A549 (cell line): ENCODE measurements around the gene TRIM8. TPM values are rescaled to one million over a fixed set of nuclear protein-coding genes. Genes with fewer than 3 reads are reported as not detected.

Experiments
- ATAC-seq, 2 experiments: fragments of 200-7000 bp in 1 of 2; fragments of >200 bp in 1 of 2; cut with Nextera tagmentation in 1 of 2; cut with Tn5 transposase in 1 of 2; 3 replicates each; pipeline versions ENCODE4 v1.8.0 to v1.9.1; 2018 to 2020; ENCODE audit warnings: mild to moderate bottlenecking in 1 of 2, moderate library complexity in 1 of 2
- CTCF ChIA-PET: fragments of 300-600 bp; sonication (Branson Sonifier 250); formaldehyde crosslinking; extraction: SDS; loops from one replicate; lab custom pipeline; 2021; ENCODE audit warnings: antibody characterized with exemption, inconsistent platforms; lab: Yijun Ruan, JAX
- POLR2A ChIA-PET: fragments of 350-600 bp; formaldehyde crosslinking; extraction: SDS; loops from one replicate; lab custom pipeline; 2021; ENCODE audit warnings: antibody characterized with exemption, inconsistent platforms; lab: Yijun Ruan, JAX
- DNase-seq, 2 experiments: peaks; one replicate each; pipeline versions ENCODE4 v3.0.0 to v3.0.0-alpha.2; 2011 to 2016; ENCODE audit warnings: low read depth in 1 of 2, low spot score in 1 of 2
- FAIRE-seq: peaks from 2 replicates; lab custom pipeline; 2011; peaks lifted over from hg19 to GRCh38; lab: Jason Lieb, UNC
- H3K27ac ChIP-seq, 2 experiments: fragments of >200 bp; sonication (Bioruptor Twin); formaldehyde crosslinking; 3 replicates each; pipeline ENCODE4 v1.5.1; 2016 to 2017
- H3K4me1 ChIP-seq: fragments of >200 bp; sonication (Bioruptor Twin); formaldehyde crosslinking; 3 replicates; pipeline ENCODE4 v1.6.1; 2016
- H3K4me2 ChIP-seq: fragments of >200 bp; sonication (Bioruptor Twin); formaldehyde crosslinking; 3 replicates; pipeline ENCODE4 v1.6.1; 2016
- H3K4me3 ChIP-seq: fragments of >200 bp; sonication (Bioruptor Twin); formaldehyde crosslinking; 3 replicates; pipeline ENCODE4 v1.5.1; 2016
- H3K9me3 ChIP-seq: fragments of >200 bp; sonication (Bioruptor Twin); formaldehyde crosslinking; 3 replicates; pipeline ENCODE4 v1.6.1; 2016
- ATOH8 ChIP-seq: fragments of 250-450 bp; sonication (Bioruptor Pico); IDR thresholded peaks from 2 replicates; pipeline ENCODE4 v1.5.0; 2020; ENCODE audit warnings: low read depth, mild to moderate bottlenecking, moderate library complexity
- BHLHE40 ChIP-seq: IDR thresholded peaks from 2 replicates; pipeline ENCODE4 v1.6.1; 2012; ENCODE audit warnings: low read depth, low read length, inconsistent platforms
- CBX8 ChIP-seq: fragments of 200-600 bp; sonication (generic); IDR thresholded peaks from 2 replicates; pipeline ENCODE4 v1.6.1; 2016
- CEBPB ChIP-seq, 2 experiments: fragments of >200 bp in 1 of 2; sonication (Bioruptor Twin) in 1 of 2; formaldehyde crosslinking in 1 of 2; IDR thresholded peaks; 2 replicates each; pipeline ENCODE4 v1.6.1; 2012 to 2016
- E2F6 ChIP-seq: IDR thresholded peaks from 2 replicates; pipeline ENCODE4 v1.6.1; 2012; ENCODE audit warnings: low read depth, borderline replicate concordance
- EHF ChIP-seq: fragments of 250-450 bp; sonication (Bioruptor Pico); IDR thresholded peaks from 2 replicates; pipeline ENCODE4 v1.5.0; 2020; ENCODE audit warnings: mild to moderate bottlenecking
- GATA3 ChIP-seq: IDR thresholded peaks from 2 replicates; pipeline ENCODE4 v1.6.1; 2012; ENCODE audit warnings: borderline replicate concordance
- HEYL ChIP-seq: fragments of 250-450 bp; sonication (Bioruptor Pico); IDR thresholded peaks from 2 replicates; pipeline ENCODE4 v1.8.0; 2021; ENCODE audit warnings: mild to moderate bottlenecking, moderate library complexity
- HOXA7 ChIP-seq: fragments of 250-450 bp; sonication (Bioruptor Pico); IDR thresholded peaks from 2 replicates; pipeline ENCODE4 v1.5.0; 2020; ENCODE audit warnings: mild to moderate bottlenecking, moderate library complexity
- JUN ChIP-seq, 2 experiments: fragments of >200 bp; sonication (Bioruptor Twin); formaldehyde crosslinking; IDR thresholded peaks; 2 replicates in 1 of 2; 3 replicates in 1 of 2; pipeline ENCODE4 v1.6.1; 2016 to 2017
- KDM5A ChIP-seq: fragments of 200-600 bp; sonication (generic); IDR thresholded peaks from 2 replicates; pipeline ENCODE4 v1.6.1; 2016; ENCODE audit warnings: antibody characterized with exemption, mild to moderate bottlenecking
- MAFK ChIP-seq: fragments of 450-650 bp; IDR thresholded peaks from 2 replicates; pipeline ENCODE4 v1.6.1; 2014; ENCODE audit not compliant: partially characterized antibody
- MAZ ChIP-seq: fragments of 150-350 bp; IDR thresholded peaks from 2 replicates; pipeline ENCODE4 v1.6.1; 2014; ENCODE audit warnings: antibody characterized with exemption, low read depth, low read length, borderline replicate concordance
- NFE2L2 ChIP-seq: fragments of 150-350 bp; conservative IDR thresholded peaks from 2 replicates; pipeline ENCODE4 v1.6.1; 2014; ENCODE audit warnings: low read length
- NPAS2 ChIP-seq: fragments of 250-450 bp; sonication (Bioruptor Pico); IDR thresholded peaks from 2 replicates; pipeline ENCODE4 v1.8.0; 2022; ENCODE audit warnings: mild to moderate bottlenecking, moderate library complexity, borderline replicate concordance
- RAD21 ChIP-seq, 2 experiments: fragments of >200 bp in 1 of 2; sonication (Bioruptor Twin) in 1 of 2; formaldehyde crosslinking in 1 of 2; IDR thresholded peaks in 1 of 2; conservative IDR thresholded peaks in 1 of 2; 2 replicates in 1 of 2; 3 replicates in 1 of 2; pipeline ENCODE4 v1.6.1; 2012 to 2018; ENCODE audit warnings: inconsistent platforms in 1 of 2
- RCOR1 ChIP-seq: fragments of 150-350 bp; IDR thresholded peaks from 2 replicates; pipeline ENCODE4 v1.6.1; 2014; ENCODE audit warnings: antibody characterized with exemption, low read length, low read depth
- RNF2 ChIP-seq: fragments of 200-600 bp; sonication (generic); IDR thresholded peaks from 2 replicates; pipeline ENCODE4 v1.6.1; 2016; ENCODE audit warnings: low read depth, mild to moderate bottlenecking, antibody characterized with exemption, moderate library complexity, borderline replicate concordance
- SMC3 ChIP-seq: fragments of >200 bp; sonication (Bioruptor Twin); formaldehyde crosslinking; IDR thresholded peaks from 3 replicates; pipeline ENCODE4 v1.6.1; 2018; ENCODE audit warnings: inconsistent platforms
- SREBF2 ChIP-seq: fragments of 450-650 bp; IDR thresholded peaks from 2 replicates; pipeline ENCODE4 v1.6.1; 2014; ENCODE audit warnings: mild to moderate bottlenecking, moderate library complexity
- TFCP2L1 ChIP-seq: fragments of 250-450 bp; sonication (Bioruptor Pico); IDR thresholded peaks from 2 replicates; pipeline ENCODE4 v1.5.0; 2021; ENCODE audit warnings: mild to moderate bottlenecking
- TP53 ChIP-seq: fragments of 250-450 bp; sonication (Bioruptor Pico); IDR thresholded peaks from 2 replicates; pipeline ENCODE4 v1.5.0; 2021; ENCODE audit warnings: mild to moderate bottlenecking, moderate library complexity
- ZC3H11A ChIP-seq: fragments of 450-650 bp; IDR thresholded peaks from 2 replicates; pipeline ENCODE4 v1.6.1; 2014; ENCODE audit warnings: antibody characterized with exemption, mild to moderate bottlenecking
- ZFP36 ChIP-seq: fragments of 450-650 bp; IDR thresholded peaks from 2 replicates; pipeline ENCODE4 v1.6.1; 2014; ENCODE audit warnings: borderline replicate concordance; ENCODE audit not compliant: partially characterized antibody
- ZNF302 ChIP-seq: fragments of 250-450 bp; sonication (Bioruptor Pico); IDR thresholded peaks from 2 replicates; pipeline ENCODE4 v1.9.0; 2021; ENCODE audit warnings: inconsistent platforms, mild to moderate bottlenecking, moderate library complexity
- ZSCAN20 ChIP-seq: fragments of 250-450 bp; sonication (Bioruptor Pico); IDR thresholded peaks from 2 replicates; pipeline ENCODE4 v1.8.0; 2022; ENCODE audit warnings: mild to moderate bottlenecking, moderate library complexity
- WGBS: methylation state at CpG from one replicate; pipeline ENCODE4 v1.1.6; 2017; ENCODE audit errors: missing lambda C conversion rate; 5-methylcytosine and 5-hydroxymethylcytosine counted together
- polyA plus RNA-seq, 4 experiments: library from polyadenylated mRNA; depleted of rRNA in 3 of 4; stranded (reverse); fragments of >200 nt; fragmentation: RNase III in 1 of 4; extraction: RNeasy Plus Mini Kit Qiagen cat#74134 plus additional on column Dnase treatment in 1 of 4; gene quantifications; 2 replicates in 3 of 4; 3 replicates in 1 of 4; pipeline ENCODE4 v1.2.3, GENCODE V29; 2011 to 2017
- TF ChIP-seq, protein P1 (sequence below): fragments of >200 bp; sonication (Bioruptor Twin); formaldehyde crosslinking; IDR thresholded peaks from 2 replicates; pipeline ENCODE4 v1.6.1; 2016
- TF ChIP-seq, protein P2 (sequence below): IDR thresholded peaks from 2 replicates; pipeline ENCODE4 v1.6.1; 2012

TRIM8 gene
- polyA plus RNA-seq, 2 of the 4 experiments (the other 2 are of a cell fraction): 22.8 to 32.5 TPM

DNA sequence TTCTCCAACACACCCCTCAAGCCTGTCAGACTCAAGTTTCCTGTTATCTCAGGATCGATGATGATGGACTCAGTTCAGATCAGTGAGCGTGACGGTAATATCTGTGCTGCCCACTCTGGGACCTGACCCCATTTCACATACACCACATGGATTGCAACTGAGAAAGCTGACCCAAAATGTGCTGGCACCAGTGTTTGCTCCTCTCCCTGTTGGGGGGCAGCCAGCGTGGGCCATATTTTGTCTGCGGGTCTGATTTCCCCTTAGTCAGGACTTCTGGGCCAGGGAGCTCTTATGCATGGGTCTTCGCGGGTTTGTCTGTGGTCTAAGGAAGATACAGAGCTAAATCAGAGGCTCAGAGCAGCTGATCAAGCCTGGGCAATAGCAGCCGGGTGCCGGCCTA is 42.6 kb upstream of the TRIM8 start:
- Histone ChIP-seq H3K4me3 (no peak overlapping the region), H3K4me1 (peaks cover 29% of the 10 kb centered on the region), H3K27ac (no peak overlapping the region), H3K9me3 (no peaks in the 10 kb centered on the region), H3K4me2 (no peak overlapping the region)
- TF ChIP-seq MAZ (no peak), ZSCAN20 (CRISPR knock-in tag) (no peak), ZC3H11A (no peak), GATA3 (no peak), RCOR1 (no peak), HEYL (no peak), RAD21 (conservative IDR thresholded peaks at IDR 0.05 in 1 of 2, IDR thresholded peaks at IDR 0.05 in 1 of 2) (no peak), ZNF302 (no peak), JUN (IDR thresholded peaks at IDR 0.05) (no peak), CEBPB (IDR thresholded peaks at IDR 0.05) (no peak)
- TF ChIP-seq, protein P1, sequence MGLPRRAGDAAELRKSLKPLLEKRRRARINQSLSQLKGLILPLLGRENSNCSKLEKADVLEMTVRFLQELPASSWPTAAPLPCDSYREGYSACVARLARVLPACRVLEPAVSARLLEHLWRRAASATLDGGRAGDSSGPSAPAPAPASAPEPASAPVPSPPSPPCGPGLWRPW: no peak
- TF ChIP-seq, protein P2, sequence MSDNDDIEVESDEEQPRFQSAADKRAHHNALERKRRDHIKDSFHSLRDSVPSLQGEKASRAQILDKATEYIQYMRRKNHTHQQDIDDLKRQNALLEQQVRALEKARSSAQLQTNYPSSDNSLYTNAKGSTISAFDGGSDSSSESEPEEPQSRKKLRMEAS: no peak
- FAIRE-seq (no peak), DNase-seq (no peak), ATAC-seq (no peak)
- CTCF ChIA-PET: interaction anchor here (0.8 to 2.3 kb wide), 4 partner anchors 8 to 98 kb away, joined by 3 to 10 read pairs (median 6); partner anchors contain the start of gene SUFU
- 93% methylated on average over 8 of the region's 9 CpGs for WGBS
- POLR2A ChIA-PET: no interaction called here

- FAIRE-seq (no peak), DNase-seq (no peak)
- POLR2A ChIA-PET: no interaction called here
- H3K4me1 ChIP-seq: peaks cover 29% of the 10 kb centered on the region
- H3K9me3 ChIP-seq: no peaks in the 10 kb centered on the region
- no peak overlapping the region for H3K4me3 ChIP-seq
- 96% methylated on average over 4 of the region's 4 CpGs for WGBS
- peak overlapping the region in 1 of 2 experiments; percentile 89; a peak in 2 of 6 replicates for H3K27ac ChIP-seq
- CTCF ChIA-PET: interaction anchor here (0.7 to 2.3 kb wide), 8 partner anchors 9 to 124 kb away, joined by 3 to 10 read pairs (median 4); partner anchors contain the start of genes SUFU and TRIM8
- TF ChIP-seq ZFP36 (no peak), SREBF2 (no peak), ZSCAN20 (CRISPR knock-in tag) (no peak), BHLHE40 (no peak), GATA3 (no peak), TP53 (CRISPR knock-in tag) (no peak), EHF (CRISPR knock-in tag) (no peak), E2F6 (no peak), RNF2 (no peak), ZC3H11A (no peak), HOXA7 (CRISPR knock-in tag) (no peak), SMC3 (no peak), KDM5A (no peak)
- TF ChIP-seq, protein P1: no peak
- TF ChIP-seq, all 56 proteins: peak for 0
- ATAC-seq: no peak
- H3K4me2 ChIP-seq: no peak overlapping the region
Measured at GRCh38 chr10:102602272-102603045, 41.8 kb upstream of the TRIM8 start.

GRCh38 chr10:102603946-102604345 is 40.3 kb upstream of the TRIM8 start:
- ATAC-seq: peak; percentile 59 to 72
- Histone ChIP-seq H3K4me2 (peak overlapping the region; percentile 61), H3K27ac (peak overlapping the region; percentile 70 to 89), H3K4me3 (peak overlapping the region; percentile 9; the same call in 1 of the 3 replicates), H3K9me3 (no peaks in the 10 kb centered on the region), H3K4me1 (peaks cover 29% of the 10 kb centered on the region)
- ChIA-PET POLR2A (interaction anchor here (1.2 kb wide), 1 partner anchor 101 kb away, joined by 3 read pairs; the partner anchor contains the start of gene ACTR1A), CTCF (interaction anchor here (1.6 to 2.3 kb wide), 4 partner anchors 8 to 40 kb away, joined by 3 to 15 read pairs (median 9); partner anchors contain the start of gene TRIM8)
- no peak for FAIRE-seq
- no peak for DNase-seq
- WGBS: 78% methylated on average over 7 of the region's 7 CpGs
- TF ChIP-seq ATOH8 (CRISPR knock-in tag): no peak
- TF ChIP-seq TFCP2L1 (CRISPR knock-in tag): no peak
- TF ChIP-seq NFE2L2: no peak
- TF ChIP-seq CBX8: no peak
- TF ChIP-seq EHF (CRISPR knock-in tag): no peak
- TF ChIP-seq SREBF2: no peak
- no peak for TF ChIP-seq MAFK
- TF ChIP-seq NPAS2: no peak
- no peak for TF ChIP-seq E2F6
